ENCODE measurements around the gene SCARB2. TPM values are rescaled to one million over a fixed set of nuclear protein-coding genes. Genes with fewer than 3 reads are reported as not detected.

Gene SCARB2
- total and polyA plus RNA-seq, 2 of the 4 experiments (the other 2 are of a cell fraction): 69.2 to 102 TPM

- no peak overlapping the region for H2BK5ac ChIP-seq (ENCODE audit: low read depth, low read length, poor library complexity, severe bottlenecking)
- H4K8ac ChIP-seq (ENCODE audit: low read depth in 2 of 2, low read length in 2 of 2): no peak overlapping the region
- peak overlapping the region; percentile 18 for H2AK9ac ChIP-seq (replicated peaks; ENCODE audit: low read depth, low read length, poor library complexity)
- no peaks in the 10 kb centered on the region for H3K9me3 ChIP-seq (ENCODE audit: control insufficient read depth, insufficient read depth, low read length)
- H2BK20ac ChIP-seq (ENCODE audit: low read depth, low read length): no peak overlapping the region
- no peak overlapping the region for H4K91ac ChIP-seq (ENCODE audit: insufficient read depth, low read depth, low read length)
- no peak overlapping the region for H3K4me2 ChIP-seq (ENCODE audit: low read depth, low read length)
- TF ChIP-seq POLR2A (IDR thresholded peaks at IDR 0.05; ENCODE audit: low read depth, low read length) (no peak), FOS (IDR thresholded peaks at IDR 0.05; ENCODE audit: low read depth, low read length) (0 out of 2 replicates have a peak, but pooled peaks have one; percentile 13), MAZ (IDR thresholded peaks at IDR 0.05; ENCODE audit: borderline replicate concordance, low read depth, low read length) (peak; percentile 25; the same call in 1 of the 2 replicates), RAD21 (IDR thresholded peaks at IDR 0.05; ENCODE audit: low read length) (peak; percentile 93), RFX5 (IDR thresholded peaks at IDR 0.05; ENCODE audit: low read depth, low read length) (no peak), SMC3 (IDR thresholded peaks at IDR 0.05; ENCODE audit: low read depth, low read length) (peak; percentile 91)
- TF ChIP-seq, protein P1, sequence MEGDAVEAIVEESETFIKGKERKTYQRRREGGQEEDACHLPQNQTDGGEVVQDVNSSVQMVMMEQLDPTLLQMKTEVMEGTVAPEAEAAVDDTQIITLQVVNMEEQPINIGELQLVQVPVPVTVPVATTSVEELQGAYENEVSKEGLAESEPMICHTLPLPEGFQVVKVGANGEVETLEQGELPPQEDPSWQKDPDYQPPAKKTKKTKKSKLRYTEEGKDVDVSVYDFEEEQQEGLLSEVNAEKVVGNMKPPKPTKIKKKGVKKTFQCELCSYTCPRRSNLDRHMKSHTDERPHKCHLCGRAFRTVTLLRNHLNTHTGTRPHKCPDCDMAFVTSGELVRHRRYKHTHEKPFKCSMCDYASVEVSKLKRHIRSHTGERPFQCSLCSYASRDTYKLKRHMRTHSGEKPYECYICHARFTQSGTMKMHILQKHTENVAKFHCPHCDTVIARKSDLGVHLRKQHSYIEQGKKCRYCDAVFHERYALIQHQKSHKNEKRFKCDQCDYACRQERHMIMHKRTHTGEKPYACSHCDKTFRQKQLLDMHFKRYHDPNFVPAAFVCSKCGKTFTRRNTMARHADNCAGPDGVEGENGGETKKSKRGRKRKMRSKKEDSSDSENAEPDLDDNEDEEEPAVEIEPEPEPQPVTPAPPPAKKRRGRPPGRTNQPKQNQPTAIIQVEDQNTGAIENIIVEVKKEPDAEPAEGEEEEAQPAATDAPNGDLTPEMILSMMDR (conservative IDR thresholded peaks at IDR 0.05; ENCODE audit: low read depth, low read length): peak; percentile 89
- POLR2A ChIA-PET (ENCODE audit: unreplicated experiment): no interaction called here
- no peak overlapping the region for H2BK15ac ChIP-seq (ENCODE audit: low read depth, low read length)
- H3K36me3 ChIP-seq (ENCODE audit: control insufficient read depth, insufficient read depth, low read length): peaks cover 9% of the 10 kb centered on the region
- H3K18ac ChIP-seq (ENCODE audit: low read depth, low read length): no peak overlapping the region
- CTCF ChIA-PET: interaction anchor here (0.7 to 1.9 kb wide), 12 partner anchors 9 to 325 kb away, joined by 3 to 14 read pairs (median 4); partner anchors contain the start of gene STBD1
- no TSS peak for BruUV-seq (replicated peaks)
- H3K4me3 ChIP-seq (ENCODE audit: insufficient read depth, low read depth, low read length): no peak overlapping the region
- no peaks in the 10 kb centered on the region for H3K27me3 ChIP-seq (ENCODE audit: control insufficient read depth, insufficient read depth, low read length)
- 0 out of 2 replicates have a peak, but pooled peaks cover 1% of the 10 kb centered on the region for H3K4me1 ChIP-seq (ENCODE audit: control insufficient read depth, insufficient read depth, low read length)
- no peak overlapping the region for H3K27ac ChIP-seq (ENCODE audit: insufficient read depth, low read length)
- H2AK5ac ChIP-seq (ENCODE audit: low read depth, low read length): no peak overlapping the region
- H2AFZ ChIP-seq (replicated peaks; ENCODE audit: low read length, poor library complexity): peak overlapping the region; percentile 70
- H3K9ac ChIP-seq (ENCODE audit: low read depth, low read length): no peak overlapping the region
- peak; percentile 81 for DNase-seq
- no peak overlapping the region for H3K23ac ChIP-seq (ENCODE audit: low read depth, low read length)
- H3K56ac ChIP-seq (ENCODE audit: extremely low read depth, insufficient read depth, low read length): no peak overlapping the region
- H2BK120ac ChIP-seq (ENCODE audit: low read depth, low read length): no peak overlapping the region
- intact Hi-C loops (cut with micrococcal nuclease) (loop anchor here (1.0 to 10.0 kb wide), 6 partner anchors 33 to 575 kb away; partner anchors contain the start of genes SCARB2 and STBD1), dilution Hi-C loops (cut with HindIII; ENCODE audit: low sequenced_read_pairs, unreplicated experiment) (no loop called here), in situ Hi-C loops (cut with MboI; ENCODE audit: low sequenced_read_pairs) (loop anchor here (10.0 kb wide), 1 partner anchor 195 kb away; no protein-coding TSS in a partner anchor)
- H3K14ac ChIP-seq (replicated peaks; ENCODE audit: low read depth, low read length): no peak overlapping the region
- H3K4ac ChIP-seq (ENCODE audit: low read depth, low read length): no peak overlapping the region
- peak; percentile 95 for ATAC-seq (ENCODE audit: low read depth)
- no CpG with 5 or more reads among the region's 11 CpGs for WGBS, 2 experiments (ENCODE audit: extremely low coverage in 2 of 2, insufficient read length in 1 of 2)
- H3K9me1 ChIP-seq (ENCODE audit: insufficient read depth, low read length): 0 out of 2 replicates have a peak, but pooled peaks cover 3% of the 10 kb centered on the region
- H4K20me1 ChIP-seq (ENCODE audit: insufficient read depth, low read length): peaks cover 12% of the 10 kb centered on the region; the same call in 1 of the 2 replicates
- H4K5ac ChIP-seq (ENCODE audit: low read depth, low read length): no peak overlapping the region
- peaks cover 24 to 43% of the 10 kb centered on the region in 2 experiments for H3K79me1 ChIP-seq (ENCODE audit: low read depth in 1 of 2, low read length in 2 of 2)
Observed at GRCh38 chr4:76179398-76180318, 34.0 kb downstream of the SCARB2 start.
